ENCODE data around the gene ZNF436. TPM values are rescaled to one million over a fixed set of nuclear protein-coding genes. Genes with fewer than 3 reads are reported as not detected.

The ZNF436 gene
- total RNA-seq, 1 donor from 2014 or later: 29.0 TPM

DNA sequence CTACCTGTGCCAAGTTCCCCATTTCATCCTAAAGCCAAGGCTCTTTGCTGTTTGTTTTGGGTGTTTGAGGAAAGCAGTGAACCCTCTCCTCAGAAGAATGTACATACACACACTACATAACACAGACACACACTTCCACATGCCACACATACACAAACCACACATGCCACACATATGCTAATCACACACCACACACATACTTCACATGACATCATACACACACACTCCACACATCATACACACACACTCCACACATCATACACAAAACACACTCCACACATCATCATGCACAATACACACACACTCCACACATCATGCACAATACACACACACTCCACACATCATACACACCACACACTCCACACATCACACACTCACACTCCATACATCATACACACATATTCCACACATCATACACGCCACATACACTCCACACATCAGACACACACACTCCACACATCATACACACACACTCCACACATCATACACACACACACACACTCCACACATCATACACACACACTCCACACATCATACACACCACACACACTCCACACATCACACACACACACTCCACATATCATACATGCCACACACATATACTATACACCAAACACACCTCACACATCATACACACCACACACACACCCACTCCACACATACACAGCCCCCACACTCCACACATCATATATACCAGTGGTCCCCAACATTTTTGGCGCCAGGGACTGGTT lies 22.7 kb upstream of the ZNF436 start:
- no peaks in the 10 kb centered on the region for H3K36me3 ChIP-seq (ENCODE audit: control insufficient read depth, insufficient read depth, low read length)
- FAIRE-seq (peak; percentile 100), DNase-seq (ENCODE audit: low read depth) (no peak)
- no peaks in the 10 kb centered on the region for H3K27me3 ChIP-seq (ENCODE audit: control insufficient read depth, insufficient read depth, low read length)
- TF ChIP-seq, protein P1, sequence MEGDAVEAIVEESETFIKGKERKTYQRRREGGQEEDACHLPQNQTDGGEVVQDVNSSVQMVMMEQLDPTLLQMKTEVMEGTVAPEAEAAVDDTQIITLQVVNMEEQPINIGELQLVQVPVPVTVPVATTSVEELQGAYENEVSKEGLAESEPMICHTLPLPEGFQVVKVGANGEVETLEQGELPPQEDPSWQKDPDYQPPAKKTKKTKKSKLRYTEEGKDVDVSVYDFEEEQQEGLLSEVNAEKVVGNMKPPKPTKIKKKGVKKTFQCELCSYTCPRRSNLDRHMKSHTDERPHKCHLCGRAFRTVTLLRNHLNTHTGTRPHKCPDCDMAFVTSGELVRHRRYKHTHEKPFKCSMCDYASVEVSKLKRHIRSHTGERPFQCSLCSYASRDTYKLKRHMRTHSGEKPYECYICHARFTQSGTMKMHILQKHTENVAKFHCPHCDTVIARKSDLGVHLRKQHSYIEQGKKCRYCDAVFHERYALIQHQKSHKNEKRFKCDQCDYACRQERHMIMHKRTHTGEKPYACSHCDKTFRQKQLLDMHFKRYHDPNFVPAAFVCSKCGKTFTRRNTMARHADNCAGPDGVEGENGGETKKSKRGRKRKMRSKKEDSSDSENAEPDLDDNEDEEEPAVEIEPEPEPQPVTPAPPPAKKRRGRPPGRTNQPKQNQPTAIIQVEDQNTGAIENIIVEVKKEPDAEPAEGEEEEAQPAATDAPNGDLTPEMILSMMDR (IDR thresholded peaks at IDR 0.05; ENCODE audit: insufficient read depth, low read length, severe bottlenecking): no peak
- H3K4me3 ChIP-seq (ENCODE audit: low read depth, low read length): no peak overlapping the region

DNA sequence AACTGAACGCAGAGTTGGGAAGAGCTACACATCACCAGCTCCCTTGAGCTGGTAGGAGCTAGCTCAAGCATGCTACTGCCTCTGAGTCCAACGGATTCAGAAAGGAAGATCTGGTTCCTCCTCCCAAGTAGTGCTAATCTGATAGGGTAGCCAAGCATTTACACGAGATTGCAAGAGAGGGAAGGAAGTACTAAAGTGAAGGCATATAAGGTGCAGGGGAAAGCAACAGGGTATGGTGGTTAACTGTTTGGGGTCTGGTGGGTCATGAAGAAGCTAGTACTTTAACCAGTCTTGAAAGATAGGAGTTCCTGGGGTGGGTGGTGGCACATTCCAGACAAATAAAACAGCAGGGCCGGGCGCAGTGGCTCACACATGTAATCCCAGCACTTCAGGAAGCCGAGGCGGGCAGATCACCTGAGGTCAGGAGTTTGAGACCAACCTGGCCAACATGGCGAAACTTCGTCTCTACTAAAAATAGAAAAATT lies 20.2 kb upstream of the ZNF436 start:
- H3K4me3 ChIP-seq (ENCODE audit: low read depth, low read length): no peak overlapping the region
- FAIRE-seq: no peak
- H3K36me3 ChIP-seq (ENCODE audit: control insufficient read depth, insufficient read depth, low read length): no peaks in the 10 kb centered on the region
- no peaks in the 10 kb centered on the region for H3K27me3 ChIP-seq (ENCODE audit: control insufficient read depth, insufficient read depth, low read length)
- TF ChIP-seq, protein P1 (IDR thresholded peaks at IDR 0.05; ENCODE audit: insufficient read depth, low read length, severe bottlenecking): no peak
- no peak for DNase-seq (ENCODE audit: low read depth)

DNA sequence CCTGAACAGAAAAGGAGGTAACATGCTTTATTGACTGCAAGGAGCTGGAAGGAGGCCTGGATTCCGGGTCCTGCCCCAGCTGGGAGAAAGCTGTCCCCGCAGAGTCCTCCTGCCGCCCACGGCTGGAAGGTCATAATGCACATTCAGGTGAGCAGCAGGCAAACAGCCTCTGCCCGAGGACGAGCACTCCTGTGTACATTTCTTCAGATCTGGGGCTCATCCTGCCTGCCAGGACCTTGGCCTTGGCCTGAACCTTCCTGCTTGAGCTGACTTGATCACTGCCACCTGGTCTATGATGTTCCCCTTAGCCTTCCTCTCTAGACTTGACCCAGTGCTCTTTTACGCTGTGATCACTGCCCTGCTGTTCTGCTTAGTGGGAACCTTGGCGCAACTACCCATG lies 17.9 kb upstream of the ZNF436 start:
- TF ChIP-seq, protein P1 (IDR thresholded peaks at IDR 0.05; ENCODE audit: insufficient read depth, low read length, severe bottlenecking): no peak
- no peak overlapping the region for H3K4me3 ChIP-seq (ENCODE audit: low read depth, low read length)
- FAIRE-seq (no peak), DNase-seq (ENCODE audit: low read depth) (no peak)
- no peaks in the 10 kb centered on the region for H3K36me3 ChIP-seq (ENCODE audit: control insufficient read depth, insufficient read depth, low read length)
- no peaks in the 10 kb centered on the region for H3K27me3 ChIP-seq (ENCODE audit: control insufficient read depth, insufficient read depth, low read length)

DNA sequence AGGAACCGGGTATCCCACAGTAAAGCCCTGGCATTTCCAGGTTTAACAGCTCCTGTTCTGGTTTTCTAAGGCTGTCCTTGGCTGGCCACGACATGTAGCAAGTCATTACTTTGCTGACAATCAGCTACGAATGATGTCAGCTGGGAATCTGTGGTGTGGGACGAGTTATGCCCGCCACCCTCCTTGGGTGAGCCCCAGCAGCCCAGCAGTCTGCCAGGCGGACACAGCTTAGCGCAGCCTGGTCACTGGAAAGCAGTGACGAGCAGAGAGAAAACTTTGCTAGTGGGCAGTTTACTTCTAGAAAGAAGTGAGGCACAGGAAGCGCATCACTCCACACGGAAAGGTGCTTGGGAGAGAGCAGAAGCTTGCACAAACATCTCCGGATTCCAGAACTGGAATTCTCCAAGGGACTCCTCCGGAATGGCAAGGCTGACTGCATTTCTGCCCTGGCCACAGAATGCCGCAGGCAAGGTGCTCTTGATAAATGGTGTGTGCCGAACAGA lies 15.5 kb upstream of the ZNF436 start:
- TF ChIP-seq, protein P1 (IDR thresholded peaks at IDR 0.05; ENCODE audit: insufficient read depth, low read length, severe bottlenecking): no peak
- Histone ChIP-seq H3K4me3 (ENCODE audit: low read depth, low read length) (no peak overlapping the region), H3K36me3 (ENCODE audit: control insufficient read depth, insufficient read depth, low read length) (no peaks in the 10 kb centered on the region), H3K27me3 (ENCODE audit: control insufficient read depth, insufficient read depth, low read length) (no peaks in the 10 kb centered on the region)
- FAIRE-seq (no peak), DNase-seq (ENCODE audit: low read depth) (no peak)

- Histone ChIP-seq H3K27me3 (ENCODE audit: control insufficient read depth, insufficient read depth, low read length) (no peaks in the 10 kb centered on the region), H3K4me3 (ENCODE audit: low read depth, low read length) (no peak overlapping the region), H3K36me3 (ENCODE audit: control insufficient read depth, insufficient read depth, low read length) (no peaks in the 10 kb centered on the region)
- peak; percentile 7 for FAIRE-seq
- TF ChIP-seq, protein P1 (IDR thresholded peaks at IDR 0.05; ENCODE audit: insufficient read depth, low read length, severe bottlenecking): no peak
- DNase-seq (ENCODE audit: low read depth): peak; percentile 87
Measured at GRCh38 chr1:23384312-23385058, 14.8 kb upstream of the ZNF436 start.

Data from bronchial epithelial cell (primary cell).